Measurements from ENCODE around the gene NECTIN3. TPM values are rescaled to one million over a fixed set of nuclear protein-coding genes. Genes with fewer than 3 reads are reported as not detected.

Gene NECTIN3
- total and polyA plus RNA-seq, 2 donors (not counting 1 experiment from before 2014, with no cell fraction given) = 0.19 to 1.9 TPM

DNA sequence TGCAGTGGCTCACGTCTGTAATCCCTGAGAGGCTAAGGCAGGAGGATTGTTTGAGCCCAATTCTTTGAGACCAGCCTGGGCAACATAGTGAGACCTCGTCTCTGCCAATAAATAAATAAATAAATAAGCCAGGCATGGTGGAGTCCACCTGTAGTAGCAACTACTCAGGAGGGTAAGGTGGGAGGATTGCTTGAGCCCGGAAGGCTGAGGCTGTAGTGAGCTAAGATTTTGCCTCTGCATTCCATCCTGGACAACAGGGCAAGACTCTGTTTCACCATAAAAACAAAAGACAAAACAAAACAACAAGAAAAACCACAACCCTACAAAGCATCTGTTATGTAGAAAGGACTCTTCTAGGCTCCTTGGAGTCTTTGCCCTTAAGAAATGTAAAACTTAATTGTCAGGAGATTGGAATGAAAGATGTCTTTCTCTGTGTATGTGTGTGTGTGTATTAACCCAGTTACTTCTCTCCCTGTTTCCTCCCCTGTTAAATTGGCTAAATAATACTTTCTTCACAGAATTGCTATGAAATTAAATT is 9.5 kb downstream of the NECTIN3 start:
- CTCF ChIA-PET = interaction anchor here (1.0 to 1.5 kb wide), 4 partner anchors 10 to 459 kb away, joined by 3 to 6 read pairs (median 4); no protein-coding TSS in a partner anchor
- Histone ChIP-seq H3K27me3 (replicated peaks in 1 of 4; ENCODE audit: control extremely low read depth in 1 of 4, control insufficient read depth in 3 of 4, insufficient read depth in 4 of 4, low read length in 3 of 4) (peaks cover 0 to 8% (median 5%) of the 10 kb centered on the region in 4 experiments), H3K4me1 (ENCODE audit: control insufficient read depth in 2 of 2, insufficient read depth in 2 of 2, low read length in 2 of 2) (no peaks in the 10 kb centered on the region), H4K20me1 (ENCODE audit: control insufficient read depth, insufficient read depth, low read length, poor library complexity, severe bottlenecking) (no peaks in the 10 kb centered on the region), H3K4me2 (replicated peaks; ENCODE audit: low read depth, low read length, poor library complexity, severe bottlenecking) (no peak overlapping the region), H2AFZ (ENCODE audit: insufficient read depth, low read depth, low read length, poor library complexity, severe bottlenecking) (no peak overlapping the region), H3K27ac (ENCODE audit: low read length in 2 of 2) (no peak overlapping the region), H3K36me3 (replicated peaks in 1 of 2; ENCODE audit: control extremely low read depth in 1 of 2, control insufficient read depth in 1 of 2, extremely low read depth in 1 of 2, insufficient read depth in 2 of 2, low read length in 1 of 2) (no peaks in the 10 kb centered on the region), H3K79me2 (ENCODE audit: control insufficient read depth, insufficient read depth, low read length) (no peaks in the 10 kb centered on the region), H3K4me3 (ENCODE audit: control extremely low read depth in 1 of 5, extremely low read depth in 1 of 5, insufficient read depth in 1 of 5, low read depth in 2 of 5, low read length in 4 of 5) (no peak overlapping the region), H3K9ac (ENCODE audit: low read length) (no peak overlapping the region), H3K9me3 (ENCODE audit: control extremely low read depth in 1 of 3, control insufficient read depth in 2 of 3, insufficient read depth in 1 of 3, low read length in 2 of 3) (no peaks in the 10 kb centered on the region)
- ATAC-seq (ENCODE audit: low read depth) = no peak
- no peak overlapping the region for H3K4me3 Mint-ChIP-seq
- H3K27ac Mint-ChIP-seq = no peak overlapping the region
- intact Hi-C loops (cut with micrococcal nuclease) = loop anchor here (10.0 kb wide), 1 partner anchor 1346 kb away; no protein-coding TSS in a partner anchor
- POLR2A ChIA-PET = no interaction called here
- no CpG with 5 or more reads among the region's 3 CpGs for WGBS (ENCODE audit: insufficient coverage)
- peaks cover 11% of the 10 kb centered on the region for H3K27me3 Mint-ChIP-seq
- no peaks in the 10 kb centered on the region for H3K4me1 Mint-ChIP-seq
- no peak for DNase-seq
- no peaks in the 10 kb centered on the region for H3K9me3 Mint-ChIP-seq (ENCODE audit: insufficient read depth)
- TF ChIP-seq EZH2 (IDR thresholded peaks at IDR 0.05; ENCODE audit: borderline replicate concordance, insufficient read depth, low read depth, low read length, poor library complexity, severe bottlenecking) = no peak
- TF ChIP-seq, protein P1, sequence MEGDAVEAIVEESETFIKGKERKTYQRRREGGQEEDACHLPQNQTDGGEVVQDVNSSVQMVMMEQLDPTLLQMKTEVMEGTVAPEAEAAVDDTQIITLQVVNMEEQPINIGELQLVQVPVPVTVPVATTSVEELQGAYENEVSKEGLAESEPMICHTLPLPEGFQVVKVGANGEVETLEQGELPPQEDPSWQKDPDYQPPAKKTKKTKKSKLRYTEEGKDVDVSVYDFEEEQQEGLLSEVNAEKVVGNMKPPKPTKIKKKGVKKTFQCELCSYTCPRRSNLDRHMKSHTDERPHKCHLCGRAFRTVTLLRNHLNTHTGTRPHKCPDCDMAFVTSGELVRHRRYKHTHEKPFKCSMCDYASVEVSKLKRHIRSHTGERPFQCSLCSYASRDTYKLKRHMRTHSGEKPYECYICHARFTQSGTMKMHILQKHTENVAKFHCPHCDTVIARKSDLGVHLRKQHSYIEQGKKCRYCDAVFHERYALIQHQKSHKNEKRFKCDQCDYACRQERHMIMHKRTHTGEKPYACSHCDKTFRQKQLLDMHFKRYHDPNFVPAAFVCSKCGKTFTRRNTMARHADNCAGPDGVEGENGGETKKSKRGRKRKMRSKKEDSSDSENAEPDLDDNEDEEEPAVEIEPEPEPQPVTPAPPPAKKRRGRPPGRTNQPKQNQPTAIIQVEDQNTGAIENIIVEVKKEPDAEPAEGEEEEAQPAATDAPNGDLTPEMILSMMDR (IDR thresholded peaks at IDR 0.05) = no peak

DNA sequence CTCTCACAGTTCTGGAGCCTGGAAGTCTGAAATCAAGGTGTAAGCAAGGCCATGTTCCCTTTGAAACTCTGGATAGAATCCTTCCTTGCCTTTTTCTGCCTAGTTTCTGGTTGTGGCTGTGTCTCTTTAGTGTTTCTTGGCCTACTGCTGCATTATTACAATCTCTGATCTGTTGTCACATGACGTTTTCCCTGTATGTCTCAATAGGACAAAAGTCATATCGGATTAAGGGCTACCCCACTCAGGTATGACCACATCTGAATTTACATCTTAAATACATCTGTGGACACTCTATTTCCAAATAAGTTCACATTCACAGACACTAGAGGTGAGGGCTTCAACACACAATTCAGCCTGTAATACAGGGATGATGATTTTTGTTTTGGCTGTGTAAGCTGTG is 13.3 kb downstream of the NECTIN3 start:
- 100% methylated on average over 2 of the region's 2 CpGs for WGBS (ENCODE audit: insufficient coverage)
- Histone ChIP-seq H3K4me2 (replicated peaks; ENCODE audit: low read depth, low read length, poor library complexity, severe bottlenecking) (no peak overlapping the region), H3K9me3 (ENCODE audit: control extremely low read depth in 1 of 3, control insufficient read depth in 2 of 3, insufficient read depth in 1 of 3, low read length in 2 of 3) (no peaks in the 10 kb centered on the region), H3K27me3 (replicated peaks in 1 of 4; ENCODE audit: control extremely low read depth in 1 of 4, control insufficient read depth in 3 of 4, insufficient read depth in 4 of 4, low read length in 3 of 4) (peaks cover 0 to 3% (median 0%) of the 10 kb centered on the region in 4 experiments), H2AFZ (ENCODE audit: insufficient read depth, low read depth, low read length, poor library complexity, severe bottlenecking) (no peak overlapping the region), H3K4me1 (ENCODE audit: control insufficient read depth in 2 of 2, insufficient read depth in 2 of 2, low read length in 2 of 2) (no peaks in the 10 kb centered on the region), H3K27ac (ENCODE audit: low read length in 2 of 2) (no peak overlapping the region), H3K9ac (ENCODE audit: low read length) (no peak overlapping the region), H3K36me3 (replicated peaks in 1 of 2; ENCODE audit: control extremely low read depth in 1 of 2, control insufficient read depth in 1 of 2, extremely low read depth in 1 of 2, insufficient read depth in 2 of 2, low read length in 1 of 2) (no peaks in the 10 kb centered on the region), H3K79me2 (ENCODE audit: control insufficient read depth, insufficient read depth, low read length) (no peaks in the 10 kb centered on the region), H3K4me3 (ENCODE audit: control extremely low read depth in 1 of 5, extremely low read depth in 1 of 5, insufficient read depth in 1 of 5, low read depth in 2 of 5, low read length in 4 of 5) (no peak overlapping the region), H4K20me1 (ENCODE audit: control insufficient read depth, insufficient read depth, low read length, poor library complexity, severe bottlenecking) (no peaks in the 10 kb centered on the region)
- POLR2A ChIA-PET = no interaction called here
- DNase-seq = no peak
- intact Hi-C loops (cut with micrococcal nuclease) = loop anchor here (10.0 kb wide), 1 partner anchor 1350 kb away; no protein-coding TSS in a partner anchor
- Mint-ChIP-seq H3K27me3 (no peaks in the 10 kb centered on the region), H3K4me1 (no peaks in the 10 kb centered on the region), H3K9me3 (ENCODE audit: insufficient read depth) (no peaks in the 10 kb centered on the region), H3K27ac (no peak overlapping the region), H3K4me3 (no peak overlapping the region)
- CTCF ChIA-PET = no interaction called here
- no peak for ATAC-seq (ENCODE audit: low read depth)
- TF ChIP-seq, protein P1 (IDR thresholded peaks at IDR 0.05) = no peak
